HEK293 (cell line): ENCODE results near the gene MAD2L1BP.

Experiments
- CTCF ChIA-PET: fragments of 350-600 bp; formaldehyde crosslinking; extraction: SDS; loops from one replicate; lab custom pipeline; 2021; ENCODE audit warnings: antibody characterized with exemption; lab: Yijun Ruan, JAX
- POLR2A ChIA-PET: fragments of 300-600 bp; formaldehyde crosslinking; extraction: SDS; loops from one replicate; lab custom pipeline; 2020; ENCODE audit warnings: antibody characterized with exemption, inconsistent platforms; lab: Yijun Ruan, JAX
- H3K27ac ChIP-seq: fragments of 200-500 bp; sonication (Bioruptor generic); 2 replicates; pipeline ENCODE4 v1.5.1; 2014; ENCODE audit warnings: low read depth, low read length, control low read depth, inconsistent platforms; ENCODE audit errors: extremely low read depth
- H3K36me3 ChIP-seq, 2 experiments: fragments of 200-500 bp in 1 of 2; sonication (Bioruptor generic) in 1 of 2; 1 replicate in 1 of 2; 2 replicates in 1 of 2; pipeline ENCODE4 v1.5.1; 2014 to 2017; ENCODE audit warnings: inconsistent platforms in 2 of 2, low read length in 2 of 2; ENCODE audit not compliant: control insufficient read depth in 2 of 2, insufficient read depth in 1 of 2
- H3K4me1 ChIP-seq: fragments of 200-500 bp; sonication (Bioruptor generic); 2 replicates; pipeline ENCODE4 v1.5.1; 2014; ENCODE audit warnings: mild to moderate bottlenecking, low read length, inconsistent platforms; ENCODE audit not compliant: control insufficient read depth, insufficient read depth
- H3K4me3 ChIP-seq: 2 replicates; pipeline ENCODE4 v1.5.1; 2011; ENCODE audit warnings: low read depth, mild to moderate bottlenecking, control low read depth, low read length, moderate library complexity
- H3K9me3 ChIP-seq: fragments of 200-500 bp; sonication (Bioruptor generic); 2 replicates; pipeline ENCODE4 v1.5.1; 2014; ENCODE audit warnings: low read depth, low read length, inconsistent platforms; ENCODE audit not compliant: control insufficient read depth, insufficient read depth
- GFI1B ChIP-seq: fragments of 450-650 bp; formaldehyde crosslinking; IDR thresholded peaks from 2 replicates; pipeline ENCODE4 v1.5.1; 2016; ENCODE audit warnings: missing biosample characterization, missing genetic modification characterization
- MEIS1 ChIP-seq: sonication (generic); formaldehyde crosslinking; IDR thresholded peaks from 2 replicates; pipeline ENCODE4 v1.8.1; 2022; ENCODE audit warnings: missing genetic modification reagents, mild to moderate bottlenecking, borderline replicate concordance
- SP2 ChIP-seq: fragments of 450-650 bp; formaldehyde crosslinking; IDR thresholded peaks from 2 replicates; pipeline ENCODE4 v1.5.1; 2016; ENCODE audit warnings: missing biosample characterization, missing genetic modification characterization
- ZNF114 ChIP-seq: fragments of 450-650 bp; formaldehyde crosslinking; IDR thresholded peaks from 2 replicates; pipeline ENCODE4 v1.5.0; 2017; ENCODE audit warnings: missing biosample characterization, missing genetic modification characterization
- ZNF169 ChIP-seq: fragments of 450-650 bp; formaldehyde crosslinking; IDR thresholded peaks from 2 replicates; pipeline ENCODE4 v1.5.1; 2016; ENCODE audit warnings: missing biosample characterization, missing genetic modification characterization
- ZNF175 ChIP-seq: fragments of 450-650 bp; formaldehyde crosslinking; IDR thresholded peaks from 2 replicates; pipeline ENCODE4 v1.5.1; 2016; ENCODE audit warnings: missing biosample characterization, missing genetic modification characterization
- ZNF2 ChIP-seq: fragments of 450-650 bp; formaldehyde crosslinking; IDR thresholded peaks from 2 replicates; pipeline ENCODE4 v1.5.1; 2016; ENCODE audit warnings: missing biosample characterization, missing genetic modification characterization
- ZNF23 ChIP-seq: fragments of 450-650 bp; formaldehyde crosslinking; IDR thresholded peaks from 2 replicates; pipeline ENCODE4 v1.5.1; 2016; ENCODE audit warnings: missing biosample characterization, missing genetic modification characterization, borderline replicate concordance
- ZNF335 ChIP-seq: fragments of 450-650 bp; formaldehyde crosslinking; conservative IDR thresholded peaks from 2 replicates; pipeline ENCODE4 v1.5.1; 2016; ENCODE audit warnings: missing biosample characterization, missing genetic modification characterization
- ZNF350 ChIP-seq: fragments of 450-650 bp; formaldehyde crosslinking; IDR thresholded peaks from 2 replicates; pipeline ENCODE4 v1.5.0; 2017; ENCODE audit warnings: missing biosample characterization, mild to moderate bottlenecking, missing genetic modification characterization
- ZNF366 ChIP-seq: fragments of 450-650 bp; formaldehyde crosslinking; conservative IDR thresholded peaks from 2 replicates; pipeline ENCODE4 v1.5.1; 2016; ENCODE audit warnings: missing biosample characterization, missing genetic modification characterization
- ZNF37A ChIP-seq: fragments of 450-650 bp; IDR thresholded peaks from 2 replicates; pipeline ENCODE4 v1.5.1; 2018; ENCODE audit warnings: missing biosample characterization, missing genetic modification characterization
- ZNF501 ChIP-seq: fragments of 450-650 bp; formaldehyde crosslinking; IDR thresholded peaks from 2 replicates; pipeline ENCODE4 v1.5.1; 2016; ENCODE audit warnings: missing biosample characterization, missing genetic modification characterization
- ZNF544 ChIP-seq: fragments of 450-650 bp; formaldehyde crosslinking; IDR thresholded peaks from 2 replicates; pipeline ENCODE4 v1.5.0; 2017; ENCODE audit warnings: missing biosample characterization, missing genetic modification characterization
- ZNF561 ChIP-seq: fragments of 450-650 bp; IDR thresholded peaks from 2 replicates; pipeline ENCODE4 v1.5.1; 2018; ENCODE audit warnings: missing biosample characterization, missing genetic modification characterization, borderline replicate concordance
- ZNF654 ChIP-seq: fragments of 450-650 bp; formaldehyde crosslinking; IDR thresholded peaks from 2 replicates; pipeline ENCODE4 v1.5.1; 2016; ENCODE audit warnings: low read depth, missing biosample characterization, missing genetic modification characterization
- ZNF677 ChIP-seq: fragments of 450-650 bp; IDR thresholded peaks from 2 replicates; pipeline ENCODE4 v1.5.0; 2018; ENCODE audit warnings: missing biosample characterization, mild to moderate bottlenecking, missing genetic modification characterization, moderate library complexity
- ZNF830 ChIP-seq: fragments of 450-650 bp; IDR thresholded peaks from 2 replicates; pipeline ENCODE4 v1.5.0; 2018; ENCODE audit warnings: missing biosample characterization, missing genetic modification characterization, low read depth, mild to moderate bottlenecking, moderate library complexity
- ZSCAN23 ChIP-seq: fragments of 450-650 bp; formaldehyde crosslinking; IDR thresholded peaks from 2 replicates; pipeline ENCODE4 v1.5.1; 2016; ENCODE audit warnings: missing biosample characterization, missing genetic modification characterization
- TF ChIP-seq, protein P1 (sequence below): fragments of 450-650 bp; formaldehyde crosslinking; IDR thresholded peaks from 2 replicates; pipeline ENCODE4 v1.5.1; 2016; ENCODE audit warnings: missing biosample characterization, missing genetic modification characterization
- TF ChIP-seq, protein P2 (sequence below): fragments of 450-650 bp; formaldehyde crosslinking; IDR thresholded peaks from 2 replicates; pipeline ENCODE4 v1.5.1; 2016; ENCODE audit warnings: missing biosample characterization, missing genetic modification characterization
- TF ChIP-seq, protein P3 (sequence below): fragments of 450-650 bp; formaldehyde crosslinking; IDR thresholded peaks from 2 replicates; pipeline ENCODE4 v1.5.1; 2016; ENCODE audit warnings: missing biosample characterization, missing genetic modification characterization
- TF ChIP-seq, protein P4 (sequence below): fragments of 450-650 bp; formaldehyde crosslinking; IDR thresholded peaks from 2 replicates; pipeline ENCODE4 v1.5.1; 2016; ENCODE audit warnings: missing biosample characterization, missing genetic modification characterization, borderline replicate concordance

MAD2L1BP gene

GRCh38 chr6:43667245-43668150, 31.9 kb downstream of the MAD2L1BP start (continued):
- peak; percentile 91 for TF ChIP-seq ZNF654 (tag by site-specific recombination)
- TF ChIP-seq ZNF677 (tag by site-specific recombination): no peak
- TF ChIP-seq, protein P1, sequence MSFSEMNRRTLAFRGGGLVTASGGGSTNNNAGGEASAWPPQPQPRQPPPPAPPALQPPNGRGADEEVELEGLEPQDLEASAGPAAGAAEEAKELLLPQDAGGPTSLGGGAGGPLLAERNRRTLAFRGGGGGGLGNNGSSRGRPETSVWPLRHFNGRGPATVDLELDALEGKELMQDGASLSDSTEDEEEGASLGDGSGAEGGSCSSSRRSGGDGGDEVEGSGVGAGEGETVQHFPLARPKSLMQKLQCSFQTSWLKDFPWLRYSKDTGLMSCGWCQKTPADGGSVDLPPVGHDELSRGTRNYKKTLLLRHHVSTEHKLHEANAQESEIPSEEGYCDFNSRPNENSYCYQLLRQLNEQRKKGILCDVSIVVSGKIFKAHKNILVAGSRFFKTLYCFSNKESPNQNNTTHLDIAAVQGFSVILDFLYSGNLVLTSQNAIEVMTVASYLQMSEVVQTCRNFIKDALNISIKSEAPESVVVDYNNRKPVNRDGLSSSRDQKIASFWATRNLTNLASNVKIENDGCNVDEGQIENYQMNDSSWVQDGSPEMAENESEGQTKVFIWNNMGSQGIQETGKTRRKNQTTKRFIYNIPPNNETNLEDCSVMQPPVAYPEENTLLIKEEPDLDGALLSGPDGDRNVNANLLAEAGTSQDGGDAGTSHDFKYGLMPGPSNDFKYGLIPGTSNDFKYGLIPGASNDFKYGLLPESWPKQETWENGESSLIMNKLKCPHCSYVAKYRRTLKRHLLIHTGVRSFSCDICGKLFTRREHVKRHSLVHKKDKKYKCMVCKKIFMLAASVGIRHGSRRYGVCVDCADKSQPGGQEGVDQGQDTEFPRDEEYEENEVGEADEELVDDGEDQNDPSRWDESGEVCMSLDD: 0 out of 2 replicates have a peak, but pooled peaks have one; percentile 19
- 0 out of 2 replicates have a peak, but pooled peaks have one; percentile 12 for TF ChIP-seq SP2
- peak; percentile 74 for TF ChIP-seq ZNF2 (tag by site-specific recombination)
- TF ChIP-seq, protein P2, sequence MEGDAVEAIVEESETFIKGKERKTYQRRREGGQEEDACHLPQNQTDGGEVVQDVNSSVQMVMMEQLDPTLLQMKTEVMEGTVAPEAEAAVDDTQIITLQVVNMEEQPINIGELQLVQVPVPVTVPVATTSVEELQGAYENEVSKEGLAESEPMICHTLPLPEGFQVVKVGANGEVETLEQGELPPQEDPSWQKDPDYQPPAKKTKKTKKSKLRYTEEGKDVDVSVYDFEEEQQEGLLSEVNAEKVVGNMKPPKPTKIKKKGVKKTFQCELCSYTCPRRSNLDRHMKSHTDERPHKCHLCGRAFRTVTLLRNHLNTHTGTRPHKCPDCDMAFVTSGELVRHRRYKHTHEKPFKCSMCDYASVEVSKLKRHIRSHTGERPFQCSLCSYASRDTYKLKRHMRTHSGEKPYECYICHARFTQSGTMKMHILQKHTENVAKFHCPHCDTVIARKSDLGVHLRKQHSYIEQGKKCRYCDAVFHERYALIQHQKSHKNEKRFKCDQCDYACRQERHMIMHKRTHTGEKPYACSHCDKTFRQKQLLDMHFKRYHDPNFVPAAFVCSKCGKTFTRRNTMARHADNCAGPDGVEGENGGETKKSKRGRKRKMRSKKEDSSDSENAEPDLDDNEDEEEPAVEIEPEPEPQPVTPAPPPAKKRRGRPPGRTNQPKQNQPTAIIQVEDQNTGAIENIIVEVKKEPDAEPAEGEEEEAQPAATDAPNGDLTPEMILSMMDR (tag by site-specific recombination): peak; percentile 97
- no peak for TF ChIP-seq ZNF37A (tag by site-specific recombination)
- TF ChIP-seq, protein P3, sequence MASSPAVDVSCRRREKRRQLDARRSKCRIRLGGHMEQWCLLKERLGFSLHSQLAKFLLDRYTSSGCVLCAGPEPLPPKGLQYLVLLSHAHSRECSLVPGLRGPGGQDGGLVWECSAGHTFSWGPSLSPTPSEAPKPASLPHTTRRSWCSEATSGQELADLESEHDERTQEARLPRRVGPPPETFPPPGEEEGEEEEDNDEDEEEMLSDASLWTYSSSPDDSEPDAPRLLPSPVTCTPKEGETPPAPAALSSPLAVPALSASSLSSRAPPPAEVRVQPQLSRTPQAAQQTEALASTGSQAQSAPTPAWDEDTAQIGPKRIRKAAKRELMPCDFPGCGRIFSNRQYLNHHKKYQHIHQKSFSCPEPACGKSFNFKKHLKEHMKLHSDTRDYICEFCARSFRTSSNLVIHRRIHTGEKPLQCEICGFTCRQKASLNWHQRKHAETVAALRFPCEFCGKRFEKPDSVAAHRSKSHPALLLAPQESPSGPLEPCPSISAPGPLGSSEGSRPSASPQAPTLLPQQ: peak; percentile 23
- TF ChIP-seq, all 188 proteins: peak for 28

- ChIA-PET POLR2A (interaction anchor here (0.7 to 4.6 kb wide), 11 partner anchors 20 to 410 kb away, joined by 3 to 36 read pairs (median 4); partner anchors contain the start of genes GTPBP2, MRPS18A and VEGFA), CTCF (interaction anchor here (0.7 to 7.2 kb wide), 43 partner anchors 10 to 685 kb away, joined by 3 to 101 read pairs (median 5); partner anchors contain the start of genes MRPS18A, RSPH9 and VEGFA)
- Histone ChIP-seq H3K4me3 (no peak overlapping the region), H3K9me3 (no peaks in the 10 kb centered on the region), H3K36me3 (peaks cover 3 to 30% of the 10 kb centered on the region in 2 experiments; a peak in 2 of 3 replicates), H3K4me1 (peaks cover 3% of the 10 kb centered on the region; the same call in 1 of the 2 replicates), H3K27ac (peak overlapping the region; percentile 19)
- TF ChIP-seq, protein P4, sequence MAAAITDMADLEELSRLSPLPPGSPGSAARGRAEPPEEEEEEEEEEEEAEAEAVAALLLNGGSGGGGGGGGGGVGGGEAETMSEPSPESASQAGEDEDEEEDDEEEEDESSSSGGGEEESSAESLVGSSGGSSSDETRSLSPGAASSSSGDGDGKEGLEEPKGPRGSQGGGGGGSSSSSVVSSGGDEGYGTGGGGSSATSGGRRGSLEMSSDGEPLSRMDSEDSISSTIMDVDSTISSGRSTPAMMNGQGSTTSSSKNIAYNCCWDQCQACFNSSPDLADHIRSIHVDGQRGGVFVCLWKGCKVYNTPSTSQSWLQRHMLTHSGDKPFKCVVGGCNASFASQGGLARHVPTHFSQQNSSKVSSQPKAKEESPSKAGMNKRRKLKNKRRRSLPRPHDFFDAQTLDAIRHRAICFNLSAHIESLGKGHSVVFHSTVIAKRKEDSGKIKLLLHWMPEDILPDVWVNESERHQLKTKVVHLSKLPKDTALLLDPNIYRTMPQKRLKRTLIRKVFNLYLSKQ (tag by site-specific recombination): no peak
- TF ChIP-seq ZNF114 (tag by site-specific recombination) (no peak), ZNF175 (tag by site-specific recombination) (no peak), ZSCAN23 (no peak), ZNF366 (no peak; the same call in 1 of the 2 replicates), ZNF350 (tag by site-specific recombination) (no peak), ZNF561 (tag by site-specific recombination) (no peak), ZNF501 (tag by site-specific recombination) (peak; percentile 55; the same call in 1 of the 2 replicates), ZNF23 (tag by site-specific recombination) (no peak), ZNF169 (tag by site-specific recombination) (no peak), MEIS1 (CRISPR knock-in tag) (no peak), ZNF335 (tag by site-specific recombination) (peak; percentile 43), ZNF830 (tag by site-specific recombination) (no peak), ZNF544 (no peak), GFI1B (tag by site-specific recombination) (no peak)
- TF ChIP-seq, protein P1: peak; percentile 38; the same call in 1 of the 2 replicates
Measured at GRCh38 chr6:43668151-43669028, 32.8 kb downstream of the MAD2L1BP start.
